Stimulated activated CD4-positive, alpha-beta T cell treated with anti-CD3 and anti-CD28 coated beads, Interleukin-12 subunit alpha, Interleukin-12 subunit beta, amount 100 ng/mL, for 24 hours (primary cell): ENCODE results near the gene GCM1.
"Not testable (repeated sequence)": the region's sequence is repeated elsewhere in the genome, so short reads cannot be mapped to it uniquely, and the experiment has no call there.

ENCODE experiments used
- DNase-seq, 2 experiments: peaks; one replicate each; pipeline ENCODE4 v3.0.0-alpha.2; 2020; ENCODE audit warnings: low read depth in 2 of 2

GCM1 gene

DNA sequence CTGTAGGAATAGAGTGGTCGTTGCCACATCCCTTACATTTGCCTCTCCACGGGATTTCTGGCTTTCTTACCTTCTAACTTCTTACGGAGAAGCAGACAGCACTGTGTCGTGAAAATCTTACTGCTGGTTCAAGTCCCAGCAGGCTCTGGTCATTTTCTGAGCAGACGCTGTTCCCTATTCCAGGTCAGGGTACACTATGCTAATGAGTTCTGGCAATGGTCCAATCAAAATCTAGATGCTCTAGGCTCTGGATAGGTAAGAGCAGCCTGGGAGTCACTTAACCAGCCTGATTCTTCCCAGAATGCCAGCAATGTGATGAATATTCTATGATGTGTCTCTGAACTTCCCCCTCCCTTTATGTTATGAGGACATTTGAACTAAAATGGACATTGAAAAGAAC, at the start of gene GCM1:
GCM1 (minus strand) TSS at position 158 of the 400 bp plus-strand sequence. CDS start 3,209 bp downstream, outside the sequence.
- DNase-seq, result no peak

DNA sequence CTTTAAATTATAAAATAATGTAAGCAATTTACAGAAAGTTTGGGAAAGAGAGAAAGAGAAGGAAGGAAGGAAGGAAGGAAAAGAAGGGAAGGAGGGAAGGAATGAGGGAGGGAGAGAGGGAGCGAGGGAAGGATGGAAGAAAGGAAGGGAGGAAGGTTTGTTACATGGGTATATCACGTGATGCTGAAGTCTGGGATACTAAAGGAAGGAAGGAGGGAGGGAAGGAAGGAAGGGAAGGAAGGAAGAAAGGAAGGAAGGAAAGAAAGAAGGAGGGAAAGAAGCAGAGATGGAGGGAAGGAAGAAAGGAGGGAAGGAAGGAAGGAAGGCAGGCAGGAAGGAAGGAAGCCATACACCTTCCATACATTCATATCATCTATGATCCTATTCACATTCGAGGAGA, 48.9 kb upstream of the GCM1 start:
- DNase-seq, result no peak

DNA sequence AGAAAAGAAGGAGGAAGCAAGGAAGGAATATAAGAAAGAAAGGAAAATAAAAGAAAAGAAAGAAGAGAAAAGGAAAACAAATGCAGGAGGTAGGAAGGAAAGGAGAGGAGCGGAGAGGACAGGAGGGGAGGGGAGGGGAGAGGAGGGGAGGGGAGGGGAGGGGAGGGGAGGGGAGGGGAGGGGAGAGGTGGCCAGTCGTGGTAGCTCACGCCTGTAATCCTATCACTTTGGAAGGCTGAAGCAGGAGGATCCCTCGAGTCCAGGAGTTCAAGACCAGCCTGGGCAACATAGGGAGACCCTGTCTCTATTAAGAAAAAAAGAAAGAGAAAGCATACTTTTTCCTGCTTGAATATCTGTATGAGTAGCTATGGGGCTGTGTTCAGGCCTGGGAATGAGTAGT, 46.4 kb upstream of the GCM1 start:
- DNase-seq, result no peak

DNA sequence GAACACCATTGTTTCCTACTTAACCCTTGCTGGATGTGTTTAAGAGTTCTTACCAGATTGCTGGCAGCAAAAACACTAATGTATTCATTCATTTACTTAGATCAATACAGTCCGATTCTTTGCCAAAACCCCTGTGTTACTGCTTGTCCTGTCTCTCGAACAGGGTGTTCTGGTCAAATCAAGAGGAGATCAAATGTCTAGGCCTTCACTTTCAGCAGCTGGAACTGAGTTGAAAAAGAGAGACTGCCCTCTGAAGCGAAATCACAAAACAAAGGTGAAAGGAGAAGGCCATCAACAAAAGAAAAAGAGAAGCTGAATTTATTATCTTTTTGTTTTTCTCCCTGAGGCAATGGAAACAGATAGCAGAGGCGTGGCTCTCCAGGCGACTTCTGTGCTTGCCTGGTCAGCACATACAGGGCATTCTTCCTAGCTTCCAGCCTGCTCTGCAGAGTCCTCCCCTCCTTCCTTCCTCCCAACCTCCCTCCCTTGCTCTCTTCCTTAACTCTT, 44.1 kb upstream of the GCM1 start:
- no peak for DNase-seq

DNA sequence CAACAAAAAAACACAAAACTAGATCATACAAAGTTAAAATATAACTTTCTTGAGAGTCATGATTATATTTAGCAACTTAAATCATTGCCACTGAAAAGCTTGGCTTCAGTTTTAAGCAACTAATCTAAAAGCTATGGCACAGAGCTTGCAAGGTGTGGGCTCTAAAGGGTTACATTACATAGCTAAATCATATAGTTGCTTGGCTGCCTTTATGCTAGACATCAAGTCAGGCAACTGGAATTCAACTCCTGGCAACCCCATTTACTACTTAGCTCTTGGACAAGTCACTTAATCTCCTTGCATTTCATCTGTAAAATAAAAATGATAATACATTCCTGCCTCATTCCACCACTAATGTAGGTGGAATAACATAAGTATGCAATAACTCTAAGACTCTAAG, 40.9 kb upstream of the GCM1 start:
- DNase-seq, result no peak

DNA sequence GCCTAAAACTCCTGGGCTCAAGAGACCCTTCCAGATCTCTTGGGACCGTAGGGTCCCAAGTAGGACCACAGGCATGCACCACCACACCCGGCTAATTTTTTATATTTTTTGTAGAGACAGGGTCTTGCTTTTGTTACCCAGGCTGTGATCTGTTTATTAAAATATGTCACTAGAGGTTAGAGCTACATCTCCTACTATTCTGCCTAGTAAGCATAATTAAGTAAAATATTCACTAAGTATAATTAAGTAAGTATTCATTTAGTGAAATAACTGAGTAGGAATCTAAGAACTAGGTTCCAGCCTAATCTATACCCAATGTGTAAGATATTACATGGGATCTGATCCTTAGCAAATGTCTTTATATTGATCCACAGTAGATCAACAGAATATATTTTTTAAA, 40.2 kb upstream of the GCM1 start:
- DNase-seq, result no peak

DNA sequence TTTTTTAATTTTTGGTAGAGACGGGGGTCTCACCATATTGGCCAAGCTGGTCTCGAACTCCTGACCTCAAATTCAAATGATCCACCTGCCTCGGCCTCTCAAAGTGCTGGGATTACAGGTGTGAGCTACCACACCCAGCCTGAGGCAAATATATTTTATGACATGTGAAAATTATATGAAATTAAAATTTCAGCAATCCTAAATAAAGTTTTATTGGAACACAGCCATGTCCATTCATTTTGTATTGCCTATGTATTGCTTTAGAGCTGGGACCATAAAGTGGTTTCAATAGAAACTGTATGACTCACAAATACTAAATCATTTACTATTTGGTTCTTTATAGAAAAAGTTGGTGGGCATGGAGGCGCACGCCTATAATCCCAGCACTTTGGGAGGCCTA, 32.0 kb upstream of the GCM1 start:
- DNase-seq, result no peak

DNA sequence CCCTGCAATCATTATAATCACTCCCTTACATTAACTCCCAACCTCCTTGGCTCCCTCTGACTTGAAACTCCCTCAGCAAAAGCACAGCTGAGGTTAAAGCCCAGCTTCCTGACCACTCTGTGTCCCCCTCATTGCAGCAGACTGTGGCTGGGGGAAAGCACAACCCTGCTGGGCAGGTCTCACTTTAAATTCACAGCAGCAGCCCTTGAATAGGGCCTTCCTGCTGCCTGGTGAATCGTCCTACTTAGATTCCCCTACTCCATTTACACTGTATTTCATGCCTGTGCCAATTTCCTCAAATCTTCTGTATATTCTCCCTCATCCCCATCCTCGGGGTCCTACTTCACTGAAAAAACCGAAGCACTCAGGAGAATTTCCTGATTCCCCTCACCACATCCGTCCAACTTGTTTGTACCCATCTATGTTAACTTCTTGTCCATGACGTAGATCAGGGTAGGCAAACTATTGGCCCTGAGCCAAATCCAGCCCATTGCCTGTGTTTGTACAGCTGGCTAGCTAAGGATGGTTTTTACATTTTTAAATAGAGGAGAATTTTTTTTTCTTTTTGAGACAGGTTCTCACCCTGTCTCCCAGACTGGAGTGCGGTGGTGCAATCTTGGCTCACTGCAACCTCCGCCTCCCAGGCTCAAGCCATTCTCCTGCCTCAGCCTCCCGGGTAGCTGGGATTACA, 31.5 kb upstream of the GCM1 start:
- DNase-seq, result no peak

DNA sequence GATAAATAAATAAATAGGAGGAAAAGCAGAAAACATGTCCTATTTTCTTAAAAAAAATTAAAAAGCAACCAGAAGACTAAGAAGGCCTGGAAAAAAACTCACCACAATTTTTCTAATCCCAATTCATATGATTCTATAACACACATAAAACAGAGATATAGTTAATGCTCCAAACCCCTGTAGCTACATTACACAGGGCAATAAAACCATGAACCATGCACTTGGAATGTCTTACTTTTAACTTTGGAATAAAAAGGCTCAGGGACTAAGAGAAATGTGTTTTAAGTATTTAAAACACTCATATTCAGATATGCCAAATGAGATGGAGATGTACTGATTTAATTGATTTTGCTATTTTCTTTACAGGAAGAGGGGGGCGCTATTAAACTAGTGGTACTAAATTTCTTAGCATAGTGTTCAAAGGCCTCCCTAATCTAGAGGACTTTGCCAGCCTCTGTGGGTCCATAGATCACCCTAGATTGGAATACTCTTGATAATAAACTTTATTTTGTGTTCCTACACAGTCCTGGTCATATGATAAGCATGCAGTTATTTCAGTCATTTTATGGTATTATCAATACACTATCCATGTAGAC, 30.3 kb upstream of the GCM1 start:
- no peak for DNase-seq

- DNase-seq, result no peak
These were observed 26.4 kb upstream of the GCM1 start for GRCh38 chr6:53175027-53175426.

- no peak for DNase-seq
These were observed 23.8 kb upstream of the GCM1 start for GRCh38 chr6:53172468-53172803.

GRCh38 chr6:53171605-53172467, 23.2 kb upstream of the GCM1 start:
- DNase-seq, result peak; percentile 81 to 90

- no peak for DNase-seq
These were observed 20.1 kb upstream of the GCM1 start for GRCh38 chr6:53168516-53169267.

DNA sequence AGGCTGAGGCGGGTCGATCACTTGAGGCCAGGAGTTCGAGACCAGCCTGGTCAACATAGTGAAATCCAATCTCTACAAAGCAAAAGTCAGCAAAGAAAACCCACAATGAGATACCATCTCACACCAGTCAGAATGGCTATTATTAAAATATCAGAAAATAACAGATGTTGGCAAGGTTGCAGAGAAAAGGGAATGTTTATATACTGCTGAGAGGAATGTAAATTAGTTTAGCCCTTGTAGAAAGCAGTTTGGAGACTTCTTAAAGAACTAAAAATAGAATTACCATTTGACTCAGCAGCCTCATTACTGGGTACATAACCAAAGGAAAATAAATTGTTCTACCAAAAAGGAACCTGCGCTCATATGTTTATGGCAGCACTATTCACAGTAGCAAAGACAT, 16.7 kb upstream of the GCM1 start:
- no peak for DNase-seq

GRCh38 chr6:53162606-53163005, 14.0 kb upstream of the GCM1 start:
- DNase-seq, result no peak

DNA sequence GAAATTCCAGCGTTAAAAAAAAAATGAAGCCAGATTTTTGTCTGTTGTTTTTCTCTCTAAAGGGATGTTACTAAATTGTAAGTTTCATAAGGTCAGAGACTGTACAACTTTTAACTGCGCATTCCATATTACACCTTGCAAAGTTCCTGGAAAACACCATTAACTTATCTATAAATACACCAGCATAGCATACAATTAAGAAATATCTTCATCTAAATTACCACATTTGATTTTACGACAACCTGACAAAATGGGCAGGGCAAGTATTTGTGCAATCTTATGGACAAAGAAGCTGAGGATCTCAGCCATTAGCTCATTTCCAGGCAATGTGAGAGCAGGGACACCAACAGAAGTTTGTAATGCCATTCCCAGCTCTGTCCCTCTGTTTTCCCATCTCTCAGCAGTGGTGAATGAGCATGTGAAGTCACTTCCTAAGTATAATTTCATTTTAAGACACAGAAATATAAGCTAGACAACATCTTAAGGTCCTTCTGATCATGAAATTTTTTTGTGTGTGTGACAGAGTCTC, 12.9 kb upstream of the GCM1 start:
- DNase-seq, result no peak

DNA sequence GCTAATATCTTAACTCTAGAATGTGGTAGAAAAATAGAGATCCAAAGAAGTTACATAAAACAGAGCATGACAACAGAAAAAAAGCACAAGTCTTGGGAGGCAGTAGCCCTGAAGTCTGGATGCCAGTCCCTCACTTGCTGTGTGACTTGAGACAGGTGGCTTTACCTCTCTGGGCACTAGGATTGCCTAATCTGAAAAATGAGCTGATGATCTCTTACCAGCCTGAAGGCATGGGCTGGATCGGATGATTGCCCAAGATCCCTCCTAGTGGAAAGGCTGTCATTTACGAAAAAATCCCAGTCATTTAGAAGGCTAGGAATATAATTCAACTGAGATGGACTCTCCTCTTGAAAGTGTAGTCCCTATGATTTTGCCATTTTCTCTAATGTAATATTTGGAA, 10.9 kb upstream of the GCM1 start:
- no peak for DNase-seq

DNA sequence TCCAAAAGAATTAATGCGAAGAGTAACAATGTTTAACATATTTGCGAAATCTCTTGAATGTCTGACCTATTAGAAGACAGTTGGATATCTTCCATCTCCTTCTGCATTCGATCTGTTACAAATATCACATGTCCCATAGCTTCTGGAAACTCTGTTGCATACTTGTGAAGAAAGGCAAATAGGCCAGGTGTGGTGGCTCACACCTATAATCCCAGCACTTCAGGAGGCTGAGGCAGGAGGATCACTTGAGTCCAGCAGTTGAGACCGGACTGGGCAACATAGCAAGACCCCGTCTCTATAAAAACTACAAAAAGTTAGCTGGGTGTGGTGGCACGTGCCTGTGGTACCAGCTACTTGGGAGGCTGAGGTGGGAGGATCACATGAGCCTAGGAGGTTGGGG, 9.4 kb upstream of the GCM1 start:
- DNase-seq, result not testable (repeated sequence)

DNA sequence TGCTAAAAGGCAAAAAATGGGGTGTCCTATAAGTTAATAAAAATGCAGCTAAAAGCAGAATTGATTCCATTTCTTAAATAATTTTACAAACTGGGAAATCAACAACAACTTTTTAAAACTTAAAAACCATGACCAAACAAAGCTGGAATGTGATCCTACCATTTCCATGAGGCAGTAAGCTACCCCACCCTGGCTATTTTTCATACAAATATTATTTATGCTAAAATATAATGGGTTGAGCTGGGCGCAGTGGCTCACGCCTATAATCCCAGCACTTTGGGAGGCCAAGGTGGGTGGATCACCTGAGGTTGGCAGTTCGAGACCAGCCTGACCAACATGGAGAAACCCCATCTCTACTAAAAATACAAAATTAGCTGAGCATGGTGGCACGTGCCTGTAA, 6.6 kb upstream of the GCM1 start:
- DNase-seq, result not testable (repeated sequence)

- no peak for DNase-seq
These were observed 6.2 kb upstream of the GCM1 start for GRCh38 chr6:53154794-53155193.

GRCh38 chr6:53154071-53154470, 5.4 kb upstream of the GCM1 start:
- no peak for DNase-seq

DNA sequence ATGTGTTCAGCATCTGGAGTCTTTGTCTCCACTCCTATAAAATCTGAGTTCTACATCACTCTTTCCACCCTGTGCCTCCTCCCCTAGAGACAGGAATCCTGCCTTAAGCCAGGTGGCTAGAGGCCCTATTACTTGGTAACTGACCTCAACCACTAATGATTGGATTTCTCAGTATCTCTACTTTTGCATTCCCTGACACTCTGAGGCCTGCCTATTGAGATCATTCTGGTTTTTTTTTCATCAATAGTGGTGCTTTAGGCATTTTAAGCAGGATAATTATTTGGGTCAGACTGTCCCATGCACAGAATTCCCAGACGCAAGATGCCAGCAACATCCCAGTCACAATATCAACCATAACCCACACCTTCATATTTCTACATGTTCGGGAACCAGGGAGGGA, 3.9 kb upstream of the GCM1 start:
- DNase-seq, result no peak
